OCI-M2 (cell line): ENCODE measurements around the gene ARFGAP3.

Experiments used
- DNase-seq: peaks from one replicate; lab custom pipeline; 2025; ENCODE audit not compliant: unreplicated experiment; lab: John Stamatoyannopoulos, UW

The ARFGAP3 gene

GRCh38 chr22:42856865-42857704 is at the start of gene ARFGAP3:
ARFGAP3 (minus strand) TSS chr22:42857273; CDS start chr22:42857182, 91 bp downstream.
- peak; percentile 65 for DNase-seq

GRCh38 chr22:42905702-42906183 is 48.7 kb upstream of the ARFGAP3 start:
- DNase-seq = no peak

DNA sequence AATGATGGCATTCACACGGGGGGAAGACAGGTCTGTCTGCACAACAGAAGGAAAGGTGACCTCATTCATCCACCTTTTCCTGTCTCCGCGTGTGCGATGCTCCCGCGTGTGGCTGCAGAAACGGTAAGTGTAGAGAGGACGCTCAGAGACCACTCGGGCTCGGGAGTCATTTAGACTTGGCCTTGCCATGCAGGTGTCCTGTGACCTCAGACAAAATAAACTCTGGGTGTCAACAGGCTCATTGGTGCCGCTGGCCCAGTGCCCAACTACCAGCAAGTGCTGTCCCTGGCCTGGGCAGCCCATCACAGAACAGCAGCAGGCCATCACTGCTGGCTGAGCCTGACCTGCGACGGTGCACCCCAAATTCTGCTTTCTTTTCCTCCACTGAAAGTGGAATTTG is 48.1 kb upstream of the ARFGAP3 start:
- no peak for DNase-seq

- DNase-seq = no peak
Measured at GRCh38 chr22:42904050-42904449, 47.0 kb upstream of the ARFGAP3 start.

GRCh38 chr22:42902875-42903510 is 45.9 kb upstream of the ARFGAP3 start:
- no peak for DNase-seq

DNA sequence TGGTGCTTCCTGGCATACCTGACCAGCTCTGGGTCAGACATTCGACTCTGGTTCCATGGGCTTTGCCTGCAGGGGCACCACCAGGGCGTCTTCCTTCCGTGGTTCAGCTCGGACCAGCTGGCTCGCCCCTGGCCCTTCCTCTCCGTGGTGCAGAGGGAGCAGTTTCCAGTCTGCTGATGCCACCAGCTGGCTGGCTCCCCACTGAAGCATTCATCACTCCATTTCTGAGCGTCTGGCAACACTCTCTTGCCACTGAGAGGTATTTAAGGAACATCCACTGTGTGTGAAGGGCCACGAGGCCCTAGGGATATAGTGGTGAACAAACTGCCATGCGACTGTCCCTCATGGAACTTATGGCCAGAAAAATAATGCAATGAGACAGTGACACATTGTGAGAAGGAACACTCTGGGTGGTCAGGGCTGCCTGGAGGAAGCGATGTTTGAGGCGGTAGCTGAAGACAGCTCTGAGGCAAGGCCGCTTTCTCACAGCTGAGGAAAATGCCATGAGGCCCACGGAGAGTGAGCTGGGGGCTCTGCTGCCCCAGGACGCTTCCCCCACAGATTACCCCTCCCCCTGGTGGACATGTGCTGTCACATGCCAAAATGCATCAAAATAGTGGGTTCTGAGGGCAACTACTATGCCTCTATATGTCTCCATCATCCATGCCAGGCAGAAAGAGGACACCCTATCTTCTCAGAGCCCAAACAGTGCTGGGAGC is 44.9 kb upstream of the ARFGAP3 start:
- no peak for DNase-seq

- DNase-seq = no peak
Measured at GRCh38 chr22:42897960-42898359, 40.9 kb upstream of the ARFGAP3 start.

GRCh38 chr22:42895541-42895981 is 38.5 kb upstream of the ARFGAP3 start:
- DNase-seq = no peak

DNA sequence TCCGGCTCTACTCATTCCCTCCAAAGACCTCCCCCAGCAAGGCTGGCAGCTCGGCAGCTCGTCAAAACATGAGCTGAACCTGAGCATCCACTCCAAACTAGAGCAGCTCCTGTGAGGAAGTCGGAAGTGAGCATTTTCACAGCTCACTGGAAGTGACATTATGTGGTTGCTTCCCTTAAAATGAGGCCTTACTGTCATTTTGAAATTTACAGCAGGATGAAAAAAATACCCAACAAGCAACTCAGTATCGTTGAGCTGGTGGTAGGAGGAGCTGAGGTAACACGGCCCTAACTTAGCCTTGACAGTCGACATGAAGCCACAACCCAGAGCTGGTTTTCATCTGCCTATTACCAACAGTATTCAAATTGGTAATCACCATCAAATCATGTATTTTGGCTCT is 38.0 kb upstream of the ARFGAP3 start:
- DNase-seq = no peak

DNA sequence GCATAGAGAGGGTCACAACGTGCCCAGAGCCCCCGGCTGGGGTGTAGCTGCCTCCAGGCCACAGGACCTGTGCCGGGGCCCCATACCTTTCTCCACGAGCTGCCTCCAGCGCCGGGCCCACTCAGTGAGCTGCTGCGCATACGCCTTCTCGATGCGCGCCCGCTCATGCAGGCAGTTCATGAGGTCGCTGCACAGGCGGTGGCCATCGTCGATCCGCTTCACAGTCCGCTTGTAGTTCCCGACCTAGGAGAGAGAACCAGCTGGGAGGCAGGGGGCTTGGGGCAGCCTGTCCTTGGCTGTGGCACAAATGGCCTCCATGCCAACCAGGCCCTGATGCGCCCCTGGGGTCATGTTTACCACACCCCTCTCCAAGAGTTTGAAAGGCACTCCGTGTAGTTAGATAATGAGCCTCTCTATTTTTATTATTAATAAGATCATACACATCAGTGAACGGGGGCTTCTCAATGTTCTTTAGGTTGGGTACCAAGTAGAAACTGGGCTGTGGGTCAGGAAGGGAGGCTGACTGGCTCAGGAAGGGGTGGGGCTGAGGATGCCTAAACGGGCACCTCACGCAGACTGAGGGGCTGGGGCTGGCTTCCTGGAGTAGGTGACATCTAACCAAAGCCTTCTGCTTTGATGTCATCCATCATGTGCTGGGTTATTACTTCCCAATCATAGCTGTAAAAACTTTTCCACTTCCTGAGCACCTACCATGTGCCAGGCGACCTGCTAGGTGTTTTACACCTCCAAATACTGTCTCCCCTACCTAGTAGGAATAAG is 36.5 kb upstream of the ARFGAP3 start:
- DNase-seq = no peak

DNA sequence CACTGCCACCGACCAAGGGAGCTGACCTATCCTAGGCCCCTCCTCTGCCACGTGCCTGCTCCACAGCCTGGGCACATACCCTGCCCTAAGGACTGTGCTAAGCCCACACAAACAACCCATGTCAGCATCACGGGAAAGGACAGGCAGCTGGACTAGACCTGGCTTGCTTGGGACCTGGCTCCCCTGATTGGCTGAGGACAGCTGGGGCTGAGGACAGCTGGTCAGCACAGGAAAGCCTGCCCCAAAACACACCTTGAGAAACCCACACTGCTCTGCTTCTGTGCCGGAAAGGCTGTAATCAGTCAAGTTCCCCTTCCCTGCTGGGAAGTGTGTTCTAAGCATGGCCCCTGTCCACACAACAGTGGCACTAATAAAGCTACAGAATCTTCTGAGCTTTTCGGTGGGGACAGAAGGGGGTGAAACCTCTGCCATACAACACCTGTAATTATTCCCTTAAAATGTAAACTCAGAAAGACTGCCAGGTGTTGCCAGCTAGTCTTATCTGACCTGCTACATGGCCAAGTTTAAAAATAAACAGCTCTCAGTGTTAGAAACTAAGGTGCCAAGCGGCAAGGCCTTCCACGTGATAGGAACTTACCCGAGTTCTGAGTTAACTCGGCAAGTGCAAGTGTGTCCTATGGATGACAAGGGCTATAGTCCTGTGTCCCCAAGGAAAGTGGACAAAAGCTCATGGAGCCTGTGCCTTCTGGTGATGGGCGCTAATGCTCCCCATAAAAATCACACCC is 35.7 kb upstream of the ARFGAP3 start:
- no peak for DNase-seq

GRCh38 chr22:42892156-42892555 is 35.1 kb upstream of the ARFGAP3 start:
- no peak for DNase-seq

DNA sequence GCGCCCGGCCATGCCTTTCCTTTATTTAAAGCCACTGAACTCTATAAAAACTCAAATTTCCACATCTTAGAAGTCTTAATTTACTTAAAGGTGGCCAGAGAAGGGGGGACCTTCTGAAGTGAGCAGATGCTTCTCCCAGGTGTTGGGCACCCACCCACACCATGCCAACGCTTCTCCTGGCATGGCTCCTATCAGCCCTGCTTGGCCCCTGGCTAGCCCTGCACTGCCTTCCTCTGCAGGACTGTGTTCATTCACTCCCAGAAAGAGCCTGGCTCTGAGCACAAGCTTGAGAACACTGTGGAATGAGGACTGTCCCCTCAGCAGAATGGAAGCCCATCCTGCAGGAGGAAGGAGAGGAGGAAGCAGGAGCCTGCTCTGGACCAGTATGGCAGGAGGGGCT is 34.6 kb upstream of the ARFGAP3 start:
- DNase-seq = no peak

- no peak for DNase-seq
Measured at GRCh38 chr22:42891008-42891407, 33.9 kb upstream of the ARFGAP3 start.

- no peak for DNase-seq
Measured at GRCh38 chr22:42889304-42889703, 32.2 kb upstream of the ARFGAP3 start.

- no peak for DNase-seq
Measured at GRCh38 chr22:42887523-42888507, 30.7 kb upstream of the ARFGAP3 start.

DNA sequence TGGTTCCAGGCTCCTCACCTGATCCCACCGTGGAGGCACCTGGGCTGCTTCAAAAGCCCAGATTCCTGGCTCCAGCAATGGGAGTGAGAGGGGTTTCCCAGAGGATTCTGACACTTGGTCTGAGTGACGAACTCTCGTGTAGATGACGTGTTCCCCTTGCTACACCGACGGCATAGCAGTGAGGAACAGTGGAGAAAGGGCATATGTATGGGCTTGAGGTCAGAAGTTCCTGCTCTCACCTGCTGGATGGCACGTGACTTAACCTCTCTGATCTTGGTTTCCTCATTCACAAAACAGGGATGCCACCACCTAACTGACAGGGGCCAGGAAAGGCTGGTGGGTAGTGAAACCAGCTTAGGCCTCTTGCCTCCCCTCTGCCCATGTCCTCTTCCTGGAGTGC is 30.0 kb upstream of the ARFGAP3 start:
- no peak for DNase-seq

GRCh38 chr22:42885446-42885845 is 28.4 kb upstream of the ARFGAP3 start:
- no peak for DNase-seq
